HCT116 (cell line): ENCODE measurements around the gene CD28. TPM values are rescaled to one million over a fixed set of nuclear protein-coding genes. Genes with fewer than 3 reads are reported as not detected.

ENCODE experiments used
- ATAC-seq: fragments of 200-7000 bp; cut with Tn5 transposase; 2 replicates; pipeline ENCODE4 v1.9.1; 2020; ENCODE audit warnings: mild to moderate bottlenecking, moderate library complexity
- BruUV-seq: library from RNA; stranded (reverse); fragments of 400-500 nt; replicated peaks from 2 replicates; lab custom pipeline; 2021; lab: Mats Ljungman, UMichigan
- CTCF ChIA-PET: fragments of 300-600 bp; sonication (Branson Sonifier 250); formaldehyde crosslinking; loops from one replicate; lab custom pipeline; 2021; ENCODE audit warnings: antibody characterized with exemption; lab: Charles Lee
- POLR2A ChIA-PET: fragments of 300-600, 350-600 bp; sonication (Branson Sonifier 250); formaldehyde crosslinking; loops from one replicate; lab custom pipeline; 2021; ENCODE audit warnings: antibody characterized with exemption; lab: Charles Lee
- RAD21 ChIA-PET, 2 experiments: fragments of 300-600 bp; sonication (Branson Sonifier 250); formaldehyde crosslinking; loops; one replicate each; lab custom pipeline; 2023; ENCODE audit warnings: low total read pairs in 2 of 2; ENCODE audit not compliant: uncharacterized antibody in 2 of 2, unreplicated experiment in 2 of 2, low non-redundant PET in 1 of 2; lab: Charles Lee
- DNase-seq: peaks from one replicate; pipeline ENCODE4 v3.0.0-alpha.2; 2010; ENCODE audit warnings: low read depth, low spot score
- H2AFZ ChIP-seq: fragments of 200-600 bp; shearing (Covaris generic), sonication (generic); 2 replicates; pipeline ENCODE4 v1.6.1; 2017; ENCODE audit warnings: low read depth, mixed run types, mixed read lengths, antibody characterized with exemption, low read length; ENCODE audit not compliant: poor library complexity, severe bottlenecking
- H3K27ac ChIP-seq: 2 replicates; pipeline ENCODE4 v1.5.1; 2012; ENCODE audit warnings: low read depth, low read length
- H3K27me3 ChIP-seq: fragments of 200-600 bp; sonication (generic); 2 replicates; pipeline ENCODE4 v1.6.1; 2016; ENCODE audit warnings: mixed run types, low read length, mixed read lengths; ENCODE audit not compliant: insufficient read depth
- H3K36me3 ChIP-seq, 2 experiments: fragments of 200-500 bp in 1 of 2; fragments of 200-600 bp in 1 of 2; sonication (Bioruptor generic) in 1 of 2; sonication (generic) in 1 of 2; 2 replicates each; pipeline versions ENCODE4 v1.5.1 to v1.6.1; 2014 to 2016; ENCODE audit warnings: low read length in 2 of 2, inconsistent platforms in 1 of 2, mixed read lengths in 1 of 2, mixed run types in 1 of 2; ENCODE audit not compliant: insufficient read depth in 2 of 2, control insufficient read depth in 1 of 2
- H3K4me1 ChIP-seq, 2 experiments: fragments of 200-600 bp in 1 of 2; sonication (generic) in 1 of 2; 2 replicates each; pipeline versions ENCODE4 v1.5.1 to v1.6.1; 2012 to 2017; ENCODE audit warnings: low read length in 2 of 2, inconsistent platforms in 1 of 2, mild to moderate bottlenecking in 1 of 2, mixed read lengths in 1 of 2, mixed run types in 1 of 2, moderate library complexity in 1 of 2; ENCODE audit not compliant: insufficient read depth in 2 of 2, control insufficient read depth in 1 of 2
- H3K4me2 ChIP-seq: fragments of 200-600 bp; sonication (generic); 2 replicates; pipeline ENCODE4 v1.6.1; 2017; ENCODE audit warnings: mixed run types, low read length, mixed read lengths
- H3K4me3 ChIP-seq, 2 experiments: fragments of 200-600 bp in 1 of 2; sonication (generic) in 1 of 2; replicated peaks in 1 of 2; 2 replicates each; pipeline ENCODE4 v1.5.1; 2011 to 2016; ENCODE audit warnings: low read length in 2 of 2, control low read depth in 1 of 2, low read depth in 1 of 2, mild to moderate bottlenecking in 1 of 2, mixed read lengths in 1 of 2, mixed run types in 1 of 2
- H3K79me2 ChIP-seq: fragments of 200-600 bp; sonication (generic); 2 replicates; pipeline ENCODE4 v1.6.1; 2017; ENCODE audit warnings: mild to moderate bottlenecking, mixed run types, low read length, moderate library complexity, mixed read lengths; ENCODE audit not compliant: insufficient read depth
- H3K9ac ChIP-seq: fragments of 200-600 bp; sonication (generic); 2 replicates; pipeline ENCODE4 v1.6.1; 2016; ENCODE audit warnings: low read length, mixed read lengths
- H3K9me2 ChIP-seq: fragments of 200-600 bp; sonication (generic), shearing (Covaris generic); 2 replicates; pipeline ENCODE4 v1.6.1; 2017; ENCODE audit warnings: mixed run types, mild to moderate bottlenecking, moderate library complexity; ENCODE audit not compliant: insufficient read depth
- H3K9me3 ChIP-seq, 2 experiments: fragments of 200-500 bp in 1 of 2; fragments of 200-600 bp in 1 of 2; sonication (Bioruptor generic) in 1 of 2; sonication (generic) in 1 of 2; 2 replicates each; pipeline ENCODE4 v1.6.1; 2014 to 2017; ENCODE audit warnings: low read length in 2 of 2, mixed read lengths in 2 of 2, inconsistent platforms in 1 of 2, low read depth in 1 of 2, mild to moderate bottlenecking in 1 of 2, mixed run types in 1 of 2, moderate library complexity in 1 of 2; ENCODE audit not compliant: control insufficient read depth in 1 of 2, insufficient read depth in 1 of 2
- H4K20me1 ChIP-seq: fragments of 200-600 bp; sonication (generic), shearing (Covaris generic); 2 replicates; pipeline ENCODE4 v1.6.1; 2017; ENCODE audit warnings: mixed run types, mild to moderate bottlenecking, moderate library complexity; ENCODE audit not compliant: insufficient read depth
- FOSL1 ChIP-seq: IDR thresholded peaks from 2 replicates; pipeline ENCODE4 v1.6.1; 2012; ENCODE audit warnings: low read depth
- intact Hi-C: fragments of 100-400 bp; cut with micrococcal nuclease; formaldehyde crosslinking; loops from 2 replicates; pipeline ENCODE4 v1.10.0; 2022
- total RNA-seq: library from RNA; stranded (reverse); gene quantifications from one replicate; pipeline ENCODE4 v1.2.1, GENCODE V29; 2021; ENCODE audit not compliant: unreplicated experiment

The CD28 gene
- total RNA-seq, 1 experiment from 2014 or later, result 0.37 TPM

GRCh38 chr2:203689426-203690116 is 16.9 kb upstream of the CD28 start:
- ChIA-PET RAD21 (no interaction called here), POLR2A (no interaction called here)
- no peak overlapping the region for H3K4me3 ChIP-seq
- no peak for ATAC-seq
- TF ChIP-seq FOSL1, result no peak
- TF ChIP-seq, all 23 proteins: peak for 0
- Histone ChIP-seq H3K4me1 (no peaks in the 10 kb centered on the region), H3K36me3 (no peaks in the 10 kb centered on the region), H3K4me2 (no peak overlapping the region), H3K79me2 (no peaks in the 10 kb centered on the region), H3K27me3 (no peaks in the 10 kb centered on the region), H4K20me1 (no peaks in the 10 kb centered on the region), H3K9ac (no peak overlapping the region), H3K9me2 (no peaks in the 10 kb centered on the region), H3K9me3 (no peaks in the 10 kb centered on the region), H3K27ac (no peak overlapping the region), H2AFZ (no peak overlapping the region)
- intact Hi-C loops, result no loop called here
- no peak for DNase-seq
- CTCF ChIA-PET, result no interaction called here
- no TSS peak for BruUV-seq

- Histone ChIP-seq H4K20me1 (no peaks in the 10 kb centered on the region), H2AFZ (no peak overlapping the region), H3K36me3 (no peaks in the 10 kb centered on the region), H3K9me3 (no peaks in the 10 kb centered on the region), H3K79me2 (no peaks in the 10 kb centered on the region), H3K27ac (no peak overlapping the region), H3K9ac (no peak overlapping the region), H3K4me2 (no peak overlapping the region), H3K27me3 (no peaks in the 10 kb centered on the region), H3K4me1 (no peaks in the 10 kb centered on the region), H3K9me2 (no peaks in the 10 kb centered on the region), H3K4me3 (no peak overlapping the region)
- ChIA-PET POLR2A (no interaction called here), RAD21 (no interaction called here), CTCF (no interaction called here)
- intact Hi-C loops, result no loop called here
- DNase-seq (no peak), ATAC-seq (no peak)
- BruUV-seq, result no TSS peak
- TF ChIP-seq FOSL1, result no peak
- TF ChIP-seq, all 23 proteins: peak for 0
Observed at GRCh38 chr2:203690117-203690431, 16.4 kb upstream of the CD28 start.
